GM23338 (cell line): ENCODE data around the gene CLEC3B. TPM values are rescaled to one million over a fixed set of nuclear protein-coding genes. Genes with fewer than 3 reads are reported as not detected.

Experiments used
- ATAC-seq: fragments of 200-7000 bp; cut with Tn5 transposase; 3 replicates; pipeline ENCODE4 v1.9.1; 2020
- DNase-seq: peaks from one replicate; pipeline ENCODE4 v3.0.0-alpha.2; 2015; ENCODE audit warnings: low spot score
- H2AFZ ChIP-seq: fragments of 200-600 bp; sonication (generic); 2 replicates; pipeline ENCODE4 v1.8.0; 2016; ENCODE audit warnings: antibody characterized with exemption, mild to moderate bottlenecking, moderate library complexity
- H3F3A ChIP-seq: fragments of 200-600 bp; sonication (generic); replicated peaks from 2 replicates; pipeline ENCODE4 v1.8.0; 2017; ENCODE audit warnings: antibody characterized with exemption, mixed run types, low read depth
- H3K27ac ChIP-seq: fragments of 200-600 bp; sonication (generic); 2 replicates; pipeline ENCODE4 v1.6.1; 2016; ENCODE audit warnings: low read depth
- H3K27me3 ChIP-seq: fragments of 200-600 bp; sonication (generic); 2 replicates; pipeline ENCODE4 v1.8.0; 2016; ENCODE audit warnings: mild to moderate bottlenecking, mixed run types, moderate library complexity; ENCODE audit not compliant: insufficient read depth
- H3K36me3 ChIP-seq: fragments of 200-600 bp; sonication (generic); 2 replicates; pipeline ENCODE4 v1.8.0; 2016; ENCODE audit warnings: mild to moderate bottlenecking; ENCODE audit not compliant: insufficient read depth
- H3K4me1 ChIP-seq: fragments of 200-600 bp; sonication (generic); 2 replicates; pipeline ENCODE4 v1.8.0; 2016; ENCODE audit warnings: mild to moderate bottlenecking, moderate library complexity; ENCODE audit not compliant: insufficient read depth
- H3K4me2 ChIP-seq: fragments of 200-600 bp; sonication (generic); 2 replicates; pipeline ENCODE4 v1.7.1; 2017; ENCODE audit warnings: mixed run types
- H3K4me3 ChIP-seq: fragments of 200-600 bp; sonication (generic); 2 replicates; pipeline ENCODE4 v1.6.1; 2016; ENCODE audit warnings: mixed run types
- H3K79me2 ChIP-seq: fragments of 200-600 bp; sonication (generic); replicated peaks from 2 replicates; pipeline ENCODE4 v1.8.0; 2017; ENCODE audit warnings: mild to moderate bottlenecking; ENCODE audit not compliant: insufficient read depth
- H3K9me2 ChIP-seq: fragments of 200-600 bp; sonication (generic); 2 replicates; pipeline ENCODE4 v1.8.0; 2017; ENCODE audit not compliant: insufficient read depth
- H4K20me1 ChIP-seq: fragments of 200-600 bp; sonication (generic); replicated peaks from 2 replicates; pipeline ENCODE4 v1.8.0; 2017; ENCODE audit warnings: mild to moderate bottlenecking; ENCODE audit not compliant: insufficient read depth
- H3K27ac Mint-ChIP-seq: 2 replicates; pipeline ENCODE4 v1.8.0; 2020; ENCODE audit warnings: inconsistent platforms, mild to moderate bottlenecking, moderate library complexity, mixed read lengths
- H3K27me3 Mint-ChIP-seq: 3 replicates; pipeline ENCODE4 v1.8.0; 2022; ENCODE audit warnings: low read depth, mild to moderate bottlenecking, moderate library complexity, mixed read lengths, inconsistent platforms; ENCODE audit not compliant: insufficient read depth, poor library complexity
- H3K36me3 Mint-ChIP-seq: 3 replicates; pipeline ENCODE4 v1.8.0; 2021; ENCODE audit warnings: low read depth, mild to moderate bottlenecking, inconsistent platforms, moderate library complexity, mixed read lengths
- H3K4me1 Mint-ChIP-seq: 3 replicates; pipeline ENCODE4 v1.8.0; 2020; ENCODE audit warnings: mild to moderate bottlenecking, inconsistent platforms, mixed read lengths
- H3K4me3 Mint-ChIP-seq: 3 replicates; pipeline ENCODE4 v1.8.0; 2021; ENCODE audit warnings: moderate library complexity, mild to moderate bottlenecking, inconsistent platforms, mixed read lengths
- H3K9me3 Mint-ChIP-seq: 3 replicates; pipeline ENCODE4 v1.8.0; 2020; ENCODE audit warnings: moderate library complexity, mild to moderate bottlenecking, inconsistent platforms, mixed read lengths
- CREB1 ChIP-seq: fragments of 250-450 bp; sonication (Bioruptor Pico); IDR thresholded peaks from 2 replicates; pipeline ENCODE4 v1.5.0; 2020; ENCODE audit warnings: low read depth, mild to moderate bottlenecking, moderate library complexity
- EZH2 ChIP-seq: fragments of 200-600 bp; sonication (generic); IDR thresholded peaks from one replicate; pipeline ENCODE4 v1.8.0; 2017; ENCODE audit warnings: antibody characterized with exemption, mild to moderate bottlenecking, low read depth; ENCODE audit not compliant: unreplicated experiment
- EZH2phosphoT487 ChIP-seq: fragments of 200-600 bp; sonication (generic); IDR thresholded peaks from one replicate; pipeline ENCODE4 v1.8.1; 2018; ENCODE audit warnings: antibody characterized with exemption; ENCODE audit not compliant: unreplicated experiment
- JUNB ChIP-seq: IDR thresholded peaks from one replicate; pipeline ENCODE4 v1.6.1; 2016; ENCODE audit warnings: antibody characterized with exemption; ENCODE audit not compliant: unreplicated experiment
- NANOG ChIP-seq: IDR thresholded peaks from 2 replicates; pipeline ENCODE4 v1.6.1; 2016; ENCODE audit warnings: antibody characterized with exemption, borderline replicate concordance
- POLR2AphosphoS5 ChIP-seq: IDR thresholded peaks from 2 replicates; pipeline ENCODE4 v1.6.1; 2016; ENCODE audit warnings: antibody characterized with exemption, low read depth
- STAT1 ChIP-seq: IDR thresholded peaks from one replicate; pipeline ENCODE4 v1.6.1; 2016; ENCODE audit warnings: antibody characterized with exemption; ENCODE audit not compliant: unreplicated experiment
- ZNF114 ChIP-seq: fragments of 250-450 bp; sonication (Bioruptor Pico); IDR thresholded peaks from 2 replicates; pipeline ENCODE4 v1.5.0; 2020; ENCODE audit warnings: mild to moderate bottlenecking, moderate library complexity
- ZNF331 ChIP-seq: fragments of 250-450 bp; sonication (Bioruptor Pico); IDR thresholded peaks from 2 replicates; pipeline ENCODE4 v1.5.0; 2020; ENCODE audit warnings: low read depth, mild to moderate bottlenecking, moderate library complexity
- ZNF462 ChIP-seq: fragments of 250-450 bp; sonication (Bioruptor Pico); IDR thresholded peaks from 2 replicates; pipeline ENCODE4 v1.5.0; 2020; ENCODE audit warnings: mild to moderate bottlenecking, moderate library complexity
- polyA plus RNA-seq: library from polyadenylated mRNA; unstranded; fragments of >200 nt; fragmentation: Nextera tagmentation; extraction: Ambion mirVana; gene quantifications from 2 replicates; pipeline ENCODE4 v1.2.1, GENCODE V29; 2016
- total RNA-seq: library from RNA; depleted of rRNA; stranded (reverse); fragments of >200 nt; shearing (Covaris generic); gene quantifications from 2 replicates; pipeline ENCODE4 v1.2.3, GENCODE V29; 2014
- TF ChIP-seq, protein P1 (sequence below): IDR thresholded peaks from one replicate; pipeline ENCODE4 v1.6.1; 2018; ENCODE audit warnings: antibody characterized with exemption; ENCODE audit not compliant: unreplicated experiment
- TF ChIP-seq, protein P2 (sequence below): IDR thresholded peaks from 2 replicates; pipeline ENCODE4 v1.6.1; 2016; ENCODE audit warnings: antibody characterized with exemption
- TF ChIP-seq, protein P3 (sequence below), 2 experiments: fragments of 200-600 bp in 1 of 2; sonication (generic) in 1 of 2; conservative IDR thresholded peaks; 2 replicates each; pipeline versions ENCODE4 v1.5.1 to v1.6.1; 2016 to 2017; ENCODE audit warnings: antibody characterized with exemption in 2 of 2, low read depth in 2 of 2, mild to moderate bottlenecking in 2 of 2, moderate library complexity in 1 of 2

CLEC3B gene
- total and polyA plus RNA-seq, 2 experiments from 2014 or later: not detected

- Histone ChIP-seq H3K79me2 (no peaks in the 10 kb centered on the region), H3K27me3 (peaks cover 6% of the 10 kb centered on the region; the same call in 1 of the 2 replicates), H3K36me3 (no peaks in the 10 kb centered on the region), H2AFZ (no peak overlapping the region), H3K4me1 (no peaks in the 10 kb centered on the region), H3K9me2 (no peaks in the 10 kb centered on the region), H3F3A (no peaks in the 10 kb centered on the region), H3K4me3 (no peak overlapping the region), H4K20me1 (no peaks in the 10 kb centered on the region), H3K27ac (no peak overlapping the region), H3K4me2 (no peak overlapping the region)
- peaks cover 3% of the 10 kb centered on the region for H3K27me3 Mint-ChIP-seq
- H3K4me3 Mint-ChIP-seq: no peak overlapping the region
- no peak for ATAC-seq
- H3K36me3 Mint-ChIP-seq: no peaks in the 10 kb centered on the region
- peaks cover 6% of the 10 kb centered on the region; the same call in 1 of the 3 replicates for H3K4me1 Mint-ChIP-seq
- no peak for DNase-seq
- H3K27ac Mint-ChIP-seq: no peak overlapping the region
- no peak for TF ChIP-seq ZNF114 (CRISPR knock-in tag)
- no peak for TF ChIP-seq EZH2phosphoT487
- TF ChIP-seq, protein P1, sequence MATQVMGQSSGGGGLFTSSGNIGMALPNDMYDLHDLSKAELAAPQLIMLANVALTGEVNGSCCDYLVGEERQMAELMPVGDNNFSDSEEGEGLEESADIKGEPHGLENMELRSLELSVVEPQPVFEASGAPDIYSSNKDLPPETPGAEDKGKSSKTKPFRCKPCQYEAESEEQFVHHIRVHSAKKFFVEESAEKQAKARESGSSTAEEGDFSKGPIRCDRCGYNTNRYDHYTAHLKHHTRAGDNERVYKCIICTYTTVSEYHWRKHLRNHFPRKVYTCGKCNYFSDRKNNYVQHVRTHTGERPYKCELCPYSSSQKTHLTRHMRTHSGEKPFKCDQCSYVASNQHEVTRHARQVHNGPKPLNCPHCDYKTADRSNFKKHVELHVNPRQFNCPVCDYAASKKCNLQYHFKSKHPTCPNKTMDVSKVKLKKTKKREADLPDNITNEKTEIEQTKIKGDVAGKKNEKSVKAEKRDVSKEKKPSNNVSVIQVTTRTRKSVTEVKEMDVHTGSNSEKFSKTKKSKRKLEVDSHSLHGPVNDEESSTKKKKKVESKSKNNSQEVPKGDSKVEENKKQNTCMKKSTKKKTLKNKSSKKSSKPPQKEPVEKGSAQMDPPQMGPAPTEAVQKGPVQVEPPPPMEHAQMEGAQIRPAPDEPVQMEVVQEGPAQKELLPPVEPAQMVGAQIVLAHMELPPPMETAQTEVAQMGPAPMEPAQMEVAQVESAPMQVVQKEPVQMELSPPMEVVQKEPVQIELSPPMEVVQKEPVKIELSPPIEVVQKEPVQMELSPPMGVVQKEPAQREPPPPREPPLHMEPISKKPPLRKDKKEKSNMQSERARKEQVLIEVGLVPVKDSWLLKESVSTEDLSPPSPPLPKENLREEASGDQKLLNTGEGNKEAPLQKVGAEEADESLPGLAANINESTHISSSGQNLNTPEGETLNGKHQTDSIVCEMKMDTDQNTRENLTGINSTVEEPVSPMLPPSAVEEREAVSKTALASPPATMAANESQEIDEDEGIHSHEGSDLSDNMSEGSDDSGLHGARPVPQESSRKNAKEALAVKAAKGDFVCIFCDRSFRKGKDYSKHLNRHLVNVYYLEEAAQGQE: no peak
- TF ChIP-seq ZNF331 (CRISPR knock-in tag): no peak
- TF ChIP-seq ZNF462 (CRISPR knock-in tag): no peak
- TF ChIP-seq JUNB: no peak
- TF ChIP-seq NANOG: no peak
- no peak for TF ChIP-seq POLR2AphosphoS5
- TF ChIP-seq CREB1 (CRISPR knock-in tag): no peak
- TF ChIP-seq, protein P2, sequence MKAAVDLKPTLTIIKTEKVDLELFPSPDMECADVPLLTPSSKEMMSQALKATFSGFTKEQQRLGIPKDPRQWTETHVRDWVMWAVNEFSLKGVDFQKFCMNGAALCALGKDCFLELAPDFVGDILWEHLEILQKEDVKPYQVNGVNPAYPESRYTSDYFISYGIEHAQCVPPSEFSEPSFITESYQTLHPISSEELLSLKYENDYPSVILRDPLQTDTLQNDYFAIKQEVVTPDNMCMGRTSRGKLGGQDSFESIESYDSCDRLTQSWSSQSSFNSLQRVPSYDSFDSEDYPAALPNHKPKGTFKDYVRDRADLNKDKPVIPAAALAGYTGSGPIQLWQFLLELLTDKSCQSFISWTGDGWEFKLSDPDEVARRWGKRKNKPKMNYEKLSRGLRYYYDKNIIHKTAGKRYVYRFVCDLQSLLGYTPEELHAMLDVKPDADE: no peak
- TF ChIP-seq STAT1: no peak
- TF ChIP-seq, protein P3, sequence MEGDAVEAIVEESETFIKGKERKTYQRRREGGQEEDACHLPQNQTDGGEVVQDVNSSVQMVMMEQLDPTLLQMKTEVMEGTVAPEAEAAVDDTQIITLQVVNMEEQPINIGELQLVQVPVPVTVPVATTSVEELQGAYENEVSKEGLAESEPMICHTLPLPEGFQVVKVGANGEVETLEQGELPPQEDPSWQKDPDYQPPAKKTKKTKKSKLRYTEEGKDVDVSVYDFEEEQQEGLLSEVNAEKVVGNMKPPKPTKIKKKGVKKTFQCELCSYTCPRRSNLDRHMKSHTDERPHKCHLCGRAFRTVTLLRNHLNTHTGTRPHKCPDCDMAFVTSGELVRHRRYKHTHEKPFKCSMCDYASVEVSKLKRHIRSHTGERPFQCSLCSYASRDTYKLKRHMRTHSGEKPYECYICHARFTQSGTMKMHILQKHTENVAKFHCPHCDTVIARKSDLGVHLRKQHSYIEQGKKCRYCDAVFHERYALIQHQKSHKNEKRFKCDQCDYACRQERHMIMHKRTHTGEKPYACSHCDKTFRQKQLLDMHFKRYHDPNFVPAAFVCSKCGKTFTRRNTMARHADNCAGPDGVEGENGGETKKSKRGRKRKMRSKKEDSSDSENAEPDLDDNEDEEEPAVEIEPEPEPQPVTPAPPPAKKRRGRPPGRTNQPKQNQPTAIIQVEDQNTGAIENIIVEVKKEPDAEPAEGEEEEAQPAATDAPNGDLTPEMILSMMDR (conservative IDR thresholded peaks at IDR 0.05; ENCODE audit: low read depth in 2 of 2): no peak
- no peak for TF ChIP-seq EZH2
- H3K9me3 Mint-ChIP-seq: no peaks in the 10 kb centered on the region; the same call in 2 of the 3 replicates
Measured at GRCh38 chr3:45066109-45066801, 40.2 kb downstream of the CLEC3B start.
